HG03378 (cell line): ENCODE results near the gene HNRNPH2.

Experiments
- ATAC-seq: cut with Tn5 transposase; IDR thresholded peaks from one replicate; pipeline ENCODE4 v1.9.1; 2021; ENCODE audit warnings: mild to moderate bottlenecking, moderate library complexity; ENCODE audit not compliant: unreplicated experiment

HNRNPH2 gene

DNA sequence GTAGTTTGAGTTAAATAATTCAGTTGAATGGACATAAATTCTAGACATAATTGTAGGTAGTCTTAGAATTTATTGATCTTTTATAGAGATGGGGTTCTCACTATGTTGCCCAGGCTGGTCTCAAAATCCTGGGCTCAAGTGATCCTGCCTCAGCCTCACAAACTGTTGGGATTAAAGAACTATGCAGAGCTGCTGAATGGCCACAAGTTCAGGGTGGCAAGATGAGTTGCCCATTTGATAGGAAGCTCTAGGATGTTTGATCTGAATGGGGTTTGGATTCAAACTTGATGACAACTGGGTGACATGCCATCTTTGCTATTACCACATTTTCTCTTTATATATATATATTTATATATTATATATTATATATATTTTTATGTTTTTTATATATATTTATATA lies 13.7 kb upstream of the HNRNPH2 start:
- ATAC-seq = no peak

DNA sequence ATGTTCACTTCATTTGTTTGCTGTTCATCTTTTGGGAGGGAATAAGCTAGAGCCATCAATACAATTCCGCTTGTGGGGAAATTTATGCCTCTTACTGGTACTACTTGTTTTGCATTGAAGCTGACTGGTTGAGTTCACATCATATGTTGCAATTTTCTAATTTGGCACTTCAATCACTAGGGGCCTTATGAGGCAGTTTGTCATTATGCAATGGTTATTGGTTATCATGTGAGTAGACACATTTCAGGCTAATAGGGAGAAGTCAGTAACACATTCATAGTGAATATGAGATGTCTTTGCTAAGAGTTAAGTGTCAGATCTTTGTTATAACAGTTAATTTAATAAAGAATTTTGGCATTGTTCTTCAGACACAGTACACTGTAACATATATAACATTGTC lies 12.2 kb upstream of the HNRNPH2 start:
- ATAC-seq = no peak

- no peak for ATAC-seq
Observed at GRCh38 chrX:101397779-101398178, 10.2 kb upstream of the HNRNPH2 start.

DNA sequence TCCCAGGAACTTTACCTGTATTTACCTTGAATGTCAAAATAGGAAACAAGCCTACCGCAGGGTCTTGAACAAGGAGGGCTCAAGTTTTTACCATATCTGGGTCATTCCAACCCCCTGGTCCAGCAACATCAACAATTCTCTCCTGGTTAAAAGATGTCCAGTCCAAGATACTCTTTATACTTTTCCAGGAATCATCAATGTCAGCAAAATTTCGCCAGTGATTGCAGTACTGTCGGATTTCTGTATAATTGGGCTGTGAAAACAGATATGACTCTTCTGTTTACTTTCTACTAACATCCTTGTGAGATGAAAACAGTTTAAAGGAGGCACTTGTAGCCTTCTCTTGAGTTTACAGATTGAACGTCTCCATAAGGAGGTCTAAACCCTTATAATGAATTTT lies 9.3 kb upstream of the HNRNPH2 start:
- no peak for ATAC-seq

DNA sequence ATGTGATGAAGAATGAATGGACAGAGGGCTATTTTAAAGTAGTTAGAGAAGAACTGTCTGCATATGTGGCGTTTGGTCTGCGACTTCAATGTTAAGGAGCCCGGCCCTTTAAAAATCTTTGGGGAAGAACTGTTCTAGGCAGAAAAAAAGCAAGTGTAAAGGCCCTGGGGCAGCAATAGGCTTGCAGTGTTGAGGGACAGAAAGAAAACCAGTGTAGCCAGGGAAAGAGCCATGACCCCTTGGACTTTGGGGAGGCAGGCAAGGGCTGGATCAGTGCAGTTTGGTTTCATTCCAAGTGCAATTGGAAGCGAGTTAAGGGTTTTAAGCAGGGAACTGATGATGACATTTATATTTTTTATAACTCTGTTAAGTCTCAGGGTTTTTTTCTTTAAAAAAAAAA lies 8.2 kb upstream of the HNRNPH2 start:
- no peak for ATAC-seq

- ATAC-seq = no peak
Observed at GRCh38 chrX:101407167-101407747, 765 bp upstream of the HNRNPH2 start.

GRCh38 chrX:101408532-101408841 lies 465 bp downstream of the HNRNPH2 start:
- peak; percentile 23 for ATAC-seq

DNA sequence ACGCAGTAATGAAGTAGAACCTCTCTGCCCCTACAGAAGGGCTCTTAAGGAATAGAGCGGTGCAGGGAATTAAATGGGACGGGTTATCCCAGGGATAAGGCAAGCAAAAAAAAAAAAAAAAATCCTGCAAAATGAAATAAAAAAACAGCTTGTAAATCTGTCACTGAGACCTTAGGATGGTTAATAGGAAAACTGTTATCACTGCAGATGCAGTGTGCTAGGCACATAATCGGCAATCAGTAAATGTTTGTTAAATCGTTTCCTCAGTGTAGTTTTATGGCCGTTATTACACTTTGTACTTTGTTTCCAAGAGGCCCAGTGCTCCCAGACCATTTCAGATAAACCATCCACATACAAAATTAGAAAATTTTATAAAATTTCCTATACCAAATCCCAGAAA lies 1.0 kb downstream of the HNRNPH2 start:
- no peak for ATAC-seq

- no peak for ATAC-seq
Observed at GRCh38 chrX:101410461-101410860, 2.4 kb downstream of the HNRNPH2 start.

- no peak for ATAC-seq
Observed at GRCh38 chrX:101411984-101412383, 4.0 kb downstream of the HNRNPH2 start.

GRCh38 chrX:101415180-101416145 lies 7.4 kb downstream of the HNRNPH2 start:
- peak; percentile 64 for ATAC-seq

DNA sequence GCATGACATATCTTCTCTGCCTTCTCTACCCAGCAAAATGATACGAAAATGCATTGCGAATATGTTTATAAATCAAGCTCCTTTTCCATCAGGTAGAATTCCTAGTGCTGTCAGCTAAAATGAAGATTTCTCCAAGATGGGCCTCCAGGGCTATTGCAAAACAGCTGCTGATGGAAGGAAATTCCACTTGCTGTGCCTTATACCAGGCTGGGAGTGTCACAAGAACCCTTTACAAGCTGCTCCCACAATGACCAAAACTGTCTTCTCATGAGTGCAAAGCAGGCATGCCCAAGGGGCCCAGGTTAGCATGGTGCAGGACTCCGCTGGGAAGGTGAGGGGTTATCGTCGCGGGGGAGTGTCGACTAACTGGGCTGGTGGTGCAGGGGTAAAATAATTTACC lies 8.7 kb downstream of the HNRNPH2 start:
- no peak for ATAC-seq

DNA sequence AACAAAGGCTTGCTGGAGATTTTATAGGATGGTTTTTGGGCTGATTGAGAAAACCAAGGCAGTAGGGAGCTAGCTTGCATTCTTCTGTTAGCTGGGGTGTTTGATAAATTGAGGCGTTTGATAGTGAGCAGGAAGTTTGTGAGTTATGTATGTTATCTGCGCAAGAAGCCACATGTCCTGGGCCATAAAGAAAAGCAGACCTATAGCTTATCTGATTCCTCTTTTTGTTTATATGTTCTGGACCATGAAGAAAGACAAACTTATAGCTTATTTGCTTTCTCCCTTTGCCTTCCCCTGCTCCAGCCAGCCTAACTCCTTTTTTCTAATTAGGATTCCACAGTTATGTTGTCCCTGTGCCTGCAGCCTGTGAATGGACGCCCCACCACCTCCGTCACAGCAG lies 9.2 kb downstream of the HNRNPH2 start:
- no peak for ATAC-seq

GRCh38 chrX:101417981-101418841 lies 10.2 kb downstream of the HNRNPH2 start:
- no peak for ATAC-seq

DNA sequence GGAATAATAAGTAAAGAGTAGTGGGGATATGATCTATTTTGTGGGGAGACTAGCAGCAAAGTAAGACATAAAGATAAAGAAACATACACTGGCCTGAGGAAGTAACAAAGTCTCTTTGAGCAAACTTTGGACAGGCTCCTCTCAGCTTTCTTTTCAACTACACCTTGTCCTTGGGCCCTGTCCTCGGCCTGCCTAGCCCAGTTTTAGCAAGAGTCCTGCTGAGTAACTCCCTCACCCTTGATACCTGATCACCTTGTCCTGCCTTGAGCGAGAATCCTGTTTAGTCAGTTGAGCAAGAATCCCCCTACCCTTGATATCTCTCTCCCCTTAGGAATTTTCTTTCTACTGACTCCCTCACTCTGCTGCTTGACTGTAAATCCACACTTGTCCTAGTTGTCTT lies 11.5 kb downstream of the HNRNPH2 start:
- ATAC-seq = no peak

- ATAC-seq = no peak
Observed at GRCh38 chrX:101427954-101428353, 19.9 kb downstream of the HNRNPH2 start.

- ATAC-seq = peak; percentile 61
Observed at GRCh38 chrX:101429934-101430333, 21.9 kb downstream of the HNRNPH2 start.

GRCh38 chrX:101430457-101431078 lies 22.5 kb downstream of the HNRNPH2 start:
- ATAC-seq = peak; percentile 98

- no peak for ATAC-seq
Observed at GRCh38 chrX:101442085-101442484, 34.1 kb downstream of the HNRNPH2 start.

DNA sequence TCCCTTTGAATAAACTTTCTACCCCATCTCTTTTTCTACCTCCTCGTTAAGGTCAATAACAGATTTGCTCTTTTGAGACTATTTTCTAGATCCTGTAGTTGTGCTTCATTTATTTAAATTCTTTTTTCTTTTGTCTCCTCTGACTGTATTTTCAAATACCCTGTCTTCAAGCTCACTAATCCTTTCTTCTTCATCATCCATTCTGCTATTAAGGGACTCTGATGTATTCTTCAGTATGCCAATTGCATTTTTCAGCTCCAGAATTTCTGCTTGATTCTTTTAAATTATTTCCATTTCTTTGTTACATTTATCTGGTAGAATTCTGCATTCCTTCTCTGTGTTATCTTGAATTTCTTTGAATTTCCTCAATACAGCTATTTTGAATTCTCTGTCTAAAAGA lies 41.3 kb downstream of the HNRNPH2 start:
- ATAC-seq = no peak

GRCh38 chrX:101450085-101450484 lies 42.1 kb downstream of the HNRNPH2 start:
- no peak for ATAC-seq
